BJ (cell line): ENCODE results near the gene DNAH9. TPM values are rescaled to one million over a fixed set of nuclear protein-coding genes. Genes with fewer than 3 reads are reported as not detected.

ENCODE experiments used
- CTCF ChIA-PET: fragments of 350-600 bp; formaldehyde crosslinking; extraction: SDS; loops from one replicate; lab custom pipeline; 2021; ENCODE audit warnings: antibody characterized with exemption, inconsistent platforms; lab: Yijun Ruan, JAX
- POLR2A ChIA-PET: fragments of 300-600 bp; sonication (Branson Sonifier 250); formaldehyde crosslinking; extraction: SDS; loops from one replicate; lab custom pipeline; 2021; ENCODE audit warnings: antibody characterized with exemption; lab: Charles Lee
- DNase-seq: peaks from one replicate; pipeline ENCODE4 v3.0.0-alpha.2; 2011; ENCODE audit warnings: low read depth
- H3K27me3 ChIP-seq: 2 replicates; pipeline ENCODE4 v1.6.0; 2011; ENCODE audit warnings: low read length; ENCODE audit not compliant: control insufficient read depth, insufficient read depth
- H3K36me3 ChIP-seq: 2 replicates; pipeline ENCODE4 v1.5.1; 2011; ENCODE audit warnings: low read length; ENCODE audit not compliant: control insufficient read depth, insufficient read depth
- H3K4me3 ChIP-seq: 2 replicates; pipeline ENCODE4 v1.5.1; 2011; ENCODE audit warnings: low read depth, mild to moderate bottlenecking, control low read depth, low read length
- CTCF ChIP-seq: IDR thresholded peaks from 2 replicates; pipeline ENCODE4 v1.5.1; 2011; ENCODE audit warnings: low read depth, mild to moderate bottlenecking, control low read depth, inconsistent platforms, low read length, moderate library complexity; ENCODE audit not compliant: insufficient read depth
- polyA plus RNA-seq: library from polyadenylated mRNA; depleted of rRNA; stranded (reverse); fragments of >200 nt; gene quantifications from 2 replicates; pipeline ENCODE4 v1.2.3, GENCODE V29; 2011

DNAH9 gene
- polyA plus RNA-seq, 1 experiment, result not detected

GRCh38 chr17:11559601-11560000 is 38.7 kb upstream of the DNAH9 start:
- Histone ChIP-seq H3K27me3 (no peaks in the 10 kb centered on the region), H3K36me3 (no peaks in the 10 kb centered on the region), H3K4me3 (no peak overlapping the region)
- POLR2A ChIA-PET, result no interaction called here
- no peak for TF ChIP-seq CTCF
- DNase-seq, result no peak
- CTCF ChIA-PET, result no interaction called here

GRCh38 chr17:11561281-11561680 is 37.0 kb upstream of the DNAH9 start:
- Histone ChIP-seq H3K4me3 (no peak overlapping the region), H3K27me3 (no peaks in the 10 kb centered on the region), H3K36me3 (no peaks in the 10 kb centered on the region)
- DNase-seq, result no peak
- TF ChIP-seq CTCF, result no peak
- CTCF ChIA-PET, result no interaction called here
- POLR2A ChIA-PET, result no interaction called here

GRCh38 chr17:11561702-11562101 is 36.6 kb upstream of the DNAH9 start:
- no peak for TF ChIP-seq CTCF
- CTCF ChIA-PET, result no interaction called here
- DNase-seq, result no peak
- no peak overlapping the region for H3K4me3 ChIP-seq
- H3K36me3 ChIP-seq, result no peaks in the 10 kb centered on the region
- POLR2A ChIA-PET, result no interaction called here
- H3K27me3 ChIP-seq, result no peaks in the 10 kb centered on the region

GRCh38 chr17:11564589-11565380 is 33.5 kb upstream of the DNAH9 start:
- Histone ChIP-seq H3K4me3 (no peak overlapping the region), H3K36me3 (no peaks in the 10 kb centered on the region), H3K27me3 (no peaks in the 10 kb centered on the region)
- POLR2A ChIA-PET, result no interaction called here
- TF ChIP-seq CTCF, result no peak
- no peak for DNase-seq
- CTCF ChIA-PET, result no interaction called here

GRCh38 chr17:11565591-11565990 is 32.7 kb upstream of the DNAH9 start:
- DNase-seq, result no peak
- Histone ChIP-seq H3K36me3 (no peaks in the 10 kb centered on the region), H3K4me3 (no peak overlapping the region), H3K27me3 (no peaks in the 10 kb centered on the region)
- POLR2A ChIA-PET, result no interaction called here
- CTCF ChIA-PET, result no interaction called here
- no peak for TF ChIP-seq CTCF
